Neutrophil (primary cell): ENCODE results near the gene MAPKAPK3.

Source experiments
- H3K27ac ChIP-seq: fragments of 200-600 bp; sonication (generic); 2 replicates; pipeline ENCODE4 v1.5.1; 2016; ENCODE audit warnings: mild to moderate bottlenecking, moderate library complexity
- H3K27me3 ChIP-seq: fragments of 200-600 bp; sonication (generic); 2 replicates; pipeline ENCODE4 v1.6.0; 2016; ENCODE audit warnings: mild to moderate bottlenecking
- H3K36me3 ChIP-seq: fragments of 200-600 bp; sonication (generic); 2 replicates; pipeline ENCODE4 v1.5.1; 2017
- H3K4me1 ChIP-seq, 2 experiments: fragments of 200-600 bp in 1 of 2; sonication (generic) in 1 of 2; 1 replicate in 1 of 2; 2 replicates in 1 of 2; pipeline versions ENCODE4 v1.5.1 to v1.6.1; 2013 to 2016; ENCODE audit warnings: low read depth in 1 of 2, low read length in 1 of 2, mild to moderate bottlenecking in 1 of 2, moderate library complexity in 1 of 2; ENCODE audit not compliant: control insufficient read depth in 1 of 2, insufficient read depth in 1 of 2
- H3K4me3 ChIP-seq, 2 experiments: fragments of 200-600 bp in 1 of 2; sonication (generic) in 1 of 2; 1 replicate in 1 of 2; 2 replicates in 1 of 2; pipeline ENCODE4 v1.5.1; 2013 to 2016; ENCODE audit warnings: low read depth in 1 of 2, low read length in 1 of 2, mild to moderate bottlenecking in 1 of 2, moderate library complexity in 1 of 2
- H3K9me3 ChIP-seq: fragments of 200-600 bp; sonication (generic); 2 replicates; pipeline ENCODE4 v1.5.1; 2016
- TF ChIP-seq, protein P1 (sequence below): fragments of 200-600 bp; sonication (generic); IDR thresholded peaks from 2 replicates; pipeline ENCODE4 v1.5.1; 2016; ENCODE audit warnings: antibody characterized with exemption

MAPKAPK3 gene

DNA sequence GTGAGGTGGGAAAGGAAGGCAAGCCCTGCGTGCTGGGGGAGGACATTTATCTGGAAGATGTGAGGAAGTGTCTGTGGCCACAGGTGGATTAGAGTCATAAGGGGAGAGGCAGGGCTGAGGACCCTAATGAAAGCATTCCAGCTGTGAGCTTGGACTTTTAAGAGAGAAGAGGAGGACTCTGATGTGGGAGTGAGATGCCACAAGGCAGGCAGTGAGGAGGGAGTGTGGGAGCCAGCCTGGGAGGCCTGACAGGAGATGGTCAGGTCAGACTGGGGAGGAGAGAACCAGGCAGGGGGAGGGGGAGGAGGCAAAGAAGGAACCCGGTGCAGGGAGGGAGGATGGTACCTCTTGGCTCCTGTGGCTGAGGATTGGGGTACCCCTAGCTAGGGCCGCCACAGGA is 21.0 kb downstream of the MAPKAPK3 start:
- peak overlapping the region; percentile 79 for H3K27ac ChIP-seq
- H3K9me3 ChIP-seq, result no peaks in the 10 kb centered on the region
- H3K36me3 ChIP-seq, result peaks cover 52% of the 10 kb centered on the region

DNA sequence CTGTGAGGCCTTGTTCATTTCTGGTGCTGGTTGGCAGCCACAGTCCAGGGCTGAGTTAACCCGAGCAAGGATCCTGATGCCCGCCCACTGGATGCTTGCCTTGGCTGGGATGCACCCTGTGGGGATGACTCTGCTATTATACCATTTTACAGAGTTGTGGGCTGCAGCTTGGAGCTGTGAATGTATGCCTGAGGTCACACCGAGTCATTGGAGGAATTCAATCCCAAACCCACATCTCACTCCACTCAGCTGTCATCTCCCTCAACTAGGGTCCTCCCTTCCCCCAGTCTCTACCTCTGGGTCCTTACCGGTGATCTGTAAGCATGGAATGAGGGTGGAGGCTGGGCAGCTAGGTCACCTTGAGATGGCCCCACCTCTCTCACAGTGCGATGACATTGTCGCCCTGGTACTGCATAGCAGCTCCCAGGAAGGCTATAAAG is 22.1 kb downstream of the MAPKAPK3 start:
- Histone ChIP-seq H3K27me3 (no peaks in the 10 kb centered on the region), H3K27ac (peak overlapping the region; percentile 79), H3K36me3 (peaks cover 63% of the 10 kb centered on the region), H3K9me3 (no peaks in the 10 kb centered on the region), H3K4me1 (peaks cover 31 to 50% of the 10 kb centered on the region in 2 experiments), H3K4me3 (no peak overlapping the region)
- TF ChIP-seq, protein P1, sequence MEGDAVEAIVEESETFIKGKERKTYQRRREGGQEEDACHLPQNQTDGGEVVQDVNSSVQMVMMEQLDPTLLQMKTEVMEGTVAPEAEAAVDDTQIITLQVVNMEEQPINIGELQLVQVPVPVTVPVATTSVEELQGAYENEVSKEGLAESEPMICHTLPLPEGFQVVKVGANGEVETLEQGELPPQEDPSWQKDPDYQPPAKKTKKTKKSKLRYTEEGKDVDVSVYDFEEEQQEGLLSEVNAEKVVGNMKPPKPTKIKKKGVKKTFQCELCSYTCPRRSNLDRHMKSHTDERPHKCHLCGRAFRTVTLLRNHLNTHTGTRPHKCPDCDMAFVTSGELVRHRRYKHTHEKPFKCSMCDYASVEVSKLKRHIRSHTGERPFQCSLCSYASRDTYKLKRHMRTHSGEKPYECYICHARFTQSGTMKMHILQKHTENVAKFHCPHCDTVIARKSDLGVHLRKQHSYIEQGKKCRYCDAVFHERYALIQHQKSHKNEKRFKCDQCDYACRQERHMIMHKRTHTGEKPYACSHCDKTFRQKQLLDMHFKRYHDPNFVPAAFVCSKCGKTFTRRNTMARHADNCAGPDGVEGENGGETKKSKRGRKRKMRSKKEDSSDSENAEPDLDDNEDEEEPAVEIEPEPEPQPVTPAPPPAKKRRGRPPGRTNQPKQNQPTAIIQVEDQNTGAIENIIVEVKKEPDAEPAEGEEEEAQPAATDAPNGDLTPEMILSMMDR, result no peak

More for the DNA sequence above, 21.0 kb downstream of the MAPKAPK3 start:
- H3K4me1 ChIP-seq, result peaks cover 42 to 57% of the 10 kb centered on the region in 2 experiments
- TF ChIP-seq, protein P1, result no peak
- H3K4me3 ChIP-seq, result no peak overlapping the region
- no peaks in the 10 kb centered on the region for H3K27me3 ChIP-seq

DNA sequence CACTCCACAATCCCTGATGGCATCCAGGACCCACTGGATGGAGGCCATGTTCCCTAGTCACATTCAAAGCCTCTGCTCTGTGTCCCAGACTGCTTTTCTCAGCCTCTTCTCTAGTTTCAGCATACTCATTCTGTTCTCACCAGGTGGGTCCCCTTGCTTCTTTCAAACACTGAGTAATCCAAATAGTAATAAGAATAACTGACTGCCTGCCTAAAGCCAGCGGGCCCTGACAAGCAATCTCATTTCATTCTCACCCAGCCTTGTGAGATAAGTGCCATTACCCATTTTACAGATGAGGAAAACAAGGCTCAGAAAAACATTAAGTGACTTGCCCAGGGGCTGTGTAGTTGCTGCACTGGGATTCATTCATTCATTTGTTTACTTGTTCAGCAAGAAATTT is 25.4 kb downstream of the MAPKAPK3 start:
- Histone ChIP-seq H3K27me3 (no peaks in the 10 kb centered on the region), H3K9me3 (no peaks in the 10 kb centered on the region), H3K4me1 (peaks cover 13 to 28% of the 10 kb centered on the region in 2 experiments), H3K27ac (peak overlapping the region; percentile 73), H3K4me3 (no peak overlapping the region), H3K36me3 (peaks cover 91% of the 10 kb centered on the region)
- TF ChIP-seq, protein P1, result no peak

DNA sequence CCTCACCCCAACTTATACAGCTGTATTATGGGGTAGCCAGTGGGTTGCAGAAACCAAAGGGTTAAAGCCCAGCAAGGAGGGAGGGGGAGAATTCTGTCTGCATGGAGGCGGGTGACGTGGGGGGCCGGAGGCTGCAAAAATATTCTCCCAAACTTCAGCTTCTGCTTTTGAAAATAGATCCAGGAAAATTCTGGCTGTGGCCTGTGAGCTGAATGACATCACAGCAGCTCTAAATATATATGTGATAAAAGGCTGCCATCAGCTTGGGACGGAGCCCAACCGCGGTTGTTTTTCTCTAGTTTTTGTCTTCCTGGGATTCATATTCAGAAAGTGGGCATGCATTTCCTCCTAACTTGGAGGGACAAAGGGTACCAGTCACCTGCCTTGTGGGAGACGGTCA is 27.6 kb downstream of the MAPKAPK3 start:
- Histone ChIP-seq H3K36me3 (peaks cover 100% of the 10 kb centered on the region), H3K27me3 (no peaks in the 10 kb centered on the region), H3K27ac (peak overlapping the region; percentile 29), H3K9me3 (no peaks in the 10 kb centered on the region), H3K4me3 (no peak overlapping the region), H3K4me1 (peaks cover 0 to 12% of the 10 kb centered on the region in 2 experiments)
- TF ChIP-seq, protein P1, result no peak

DNA sequence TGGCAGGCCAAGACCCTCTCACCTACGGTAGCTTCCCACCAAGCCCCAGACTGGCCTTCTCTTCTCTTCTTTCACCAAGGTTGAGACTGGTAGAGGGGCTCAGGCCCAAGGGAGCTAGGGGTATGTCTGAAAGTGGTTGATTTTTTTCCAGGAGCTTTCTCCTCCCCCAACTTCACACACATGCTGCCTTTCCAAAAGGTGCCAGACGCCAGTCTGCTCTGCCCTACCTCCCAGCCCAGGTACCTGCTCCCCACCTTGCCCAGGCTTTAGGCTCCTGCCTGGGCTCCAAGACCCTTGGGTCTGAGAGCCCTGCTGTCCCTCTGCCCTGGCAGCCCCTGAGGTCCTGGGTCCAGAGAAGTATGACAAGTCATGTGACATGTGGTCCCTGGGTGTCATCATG is 28.4 kb downstream of the MAPKAPK3 start:
- no peaks in the 10 kb centered on the region for H3K9me3 ChIP-seq
- no peak overlapping the region for H3K4me3 ChIP-seq
- no peaks in the 10 kb centered on the region for H3K27me3 ChIP-seq
- peak overlapping the region; percentile 29 for H3K27ac ChIP-seq
- TF ChIP-seq, protein P1, result no peak
- peaks cover 100% of the 10 kb centered on the region for H3K36me3 ChIP-seq
- H3K4me1 ChIP-seq, result peaks cover 0 to 12% of the 10 kb centered on the region in 2 experiments

DNA sequence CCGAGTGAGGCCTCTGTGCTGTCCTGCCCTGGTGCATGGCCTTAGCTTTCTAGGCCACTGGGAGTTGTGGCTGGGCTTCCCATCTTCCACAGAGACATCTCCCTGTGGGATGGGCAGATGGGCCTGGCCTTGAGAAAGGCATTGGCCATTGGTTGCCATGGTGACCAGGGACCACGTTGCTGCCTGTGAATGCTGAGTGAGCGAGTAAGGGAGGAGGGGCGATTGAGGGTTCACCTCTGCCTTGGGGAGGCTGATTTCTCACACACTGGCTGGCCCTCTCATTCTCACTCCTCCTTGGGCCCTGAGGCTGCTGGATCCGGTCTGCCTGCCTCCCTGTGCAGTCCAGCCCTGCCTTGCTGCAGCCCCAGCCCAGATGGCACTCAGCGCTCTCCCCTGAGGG is 31.4 kb downstream of the MAPKAPK3 start:
- Histone ChIP-seq H3K27ac (peak overlapping the region; percentile 57), H3K4me3 (no peak overlapping the region), H3K36me3 (peaks cover 77% of the 10 kb centered on the region), H3K27me3 (no peaks in the 10 kb centered on the region), H3K4me1 (peaks cover 2 to 7% of the 10 kb centered on the region in 2 experiments), H3K9me3 (no peaks in the 10 kb centered on the region)
- TF ChIP-seq, protein P1, result no peak
